HG03159 (cell line): ENCODE data around the gene SCN5A.

Experiments
- ATAC-seq: cut with Tn5 transposase; IDR thresholded peaks from one replicate; pipeline ENCODE4 v1.9.1; 2021; ENCODE audit warnings: mild to moderate bottlenecking, moderate library complexity; ENCODE audit not compliant: unreplicated experiment

Gene SCN5A

GRCh38 chr3:38603731-38604131 lies 45.8 kb downstream of the SCN5A start:
- ATAC-seq, result no peak

GRCh38 chr3:38602576-38603250 lies 46.8 kb downstream of the SCN5A start:
- no peak for ATAC-seq

GRCh38 chr3:38601956-38602550 lies 47.4 kb downstream of the SCN5A start:
- ATAC-seq, result no peak

- ATAC-seq, result no peak
These were observed 48.9 kb downstream of the SCN5A start for GRCh38 chr3:38600551-38600950.

GRCh38 chr3:38599886-38600285 lies 49.6 kb downstream of the SCN5A start:
- no peak for ATAC-seq

- no peak for ATAC-seq
These were observed 50.7 kb downstream of the SCN5A start for GRCh38 chr3:38598791-38599190.

- ATAC-seq, result no peak
These were observed 51.9 kb downstream of the SCN5A start for GRCh38 chr3:38597502-38598060.

- ATAC-seq, result no peak
These were observed 54.1 kb downstream of the SCN5A start for GRCh38 chr3:38595393-38595792.

GRCh38 chr3:38590521-38590920 lies 59.0 kb downstream of the SCN5A start:
- ATAC-seq, result no peak

- no peak for ATAC-seq
These were observed 60.2 kb downstream of the SCN5A start for GRCh38 chr3:38588995-38589937.

GRCh38 chr3:38588371-38588971 lies 61.0 kb downstream of the SCN5A start:
- no peak for ATAC-seq

- ATAC-seq, result no peak
These were observed 61.8 kb downstream of the SCN5A start for GRCh38 chr3:38587548-38588131.

- no peak for ATAC-seq
These were observed 62.7 kb downstream of the SCN5A start for GRCh38 chr3:38586546-38587520.

GRCh38 chr3:38585791-38586420 lies 63.6 kb downstream of the SCN5A start:
- ATAC-seq, result no peak

- no peak for ATAC-seq
These were observed 65.8 kb downstream of the SCN5A start for GRCh38 chr3:38583688-38584087.

- no peak for ATAC-seq
These were observed 66.4 kb downstream of the SCN5A start for GRCh38 chr3:38582941-38583645.

GRCh38 chr3:38582316-38582715 lies 67.2 kb downstream of the SCN5A start:
- ATAC-seq, result no peak

GRCh38 chr3:38581774-38582173 lies 67.7 kb downstream of the SCN5A start:
- no peak for ATAC-seq
